ENCODE results near the gene CCDC183. TPM values are rescaled to one million over a fixed set of nuclear protein-coding genes. Genes with fewer than 3 reads are reported as not detected.
"Not testable (repeated sequence)": the region's sequence is repeated elsewhere in the genome, so short reads cannot be mapped to it uniquely, and the experiment has no call there.

CCDC183 gene
- total RNA-seq, 1 donor, result not detected

- H3K4me3 ChIP-seq (ENCODE audit: low read depth, low read length), result no peak overlapping the region
- no peak for TF ChIP-seq CTCF (IDR thresholded peaks at IDR 0.05; ENCODE audit: insufficient read depth, low read length)
- no peak for DNase-seq (ENCODE audit: low read depth)
These were observed 32.5 kb downstream of the CCDC183 start for GRCh38 chr9:136828474-136829140.

GRCh38 chr9:136829412-136829811, 33.3 kb downstream of the CCDC183 start:
- no peak for DNase-seq (ENCODE audit: low read depth)
- H3K4me3 ChIP-seq (ENCODE audit: low read depth, low read length), result no peak overlapping the region
- no peak for TF ChIP-seq CTCF (IDR thresholded peaks at IDR 0.05; ENCODE audit: insufficient read depth, low read length)

GRCh38 chr9:136829981-136830885, 34.1 kb downstream of the CCDC183 start:
- no peak for DNase-seq (ENCODE audit: low read depth)
- TF ChIP-seq CTCF (IDR thresholded peaks at IDR 0.05; ENCODE audit: insufficient read depth, low read length), result no peak

GRCh38 chr9:136831002-136831719, 35.0 kb downstream of the CCDC183 start:
- H3K4me3 ChIP-seq (ENCODE audit: low read depth, low read length), result no peak overlapping the region
- DNase-seq (ENCODE audit: low read depth), result no peak
- TF ChIP-seq CTCF (IDR thresholded peaks at IDR 0.05; ENCODE audit: insufficient read depth, low read length), result no peak

More at GRCh38 chr9:136829981-136830885, 34.1 kb downstream of the CCDC183 start:
- no peak overlapping the region for H3K4me3 ChIP-seq (ENCODE audit: low read depth, low read length)

GRCh38 chr9:136831720-136832104, 35.6 kb downstream of the CCDC183 start:
- no peak overlapping the region for H3K4me3 ChIP-seq (ENCODE audit: low read depth, low read length)
- DNase-seq (ENCODE audit: low read depth), result no peak
- TF ChIP-seq CTCF (IDR thresholded peaks at IDR 0.05; ENCODE audit: insufficient read depth, low read length), result no peak

- H3K4me3 ChIP-seq (ENCODE audit: low read depth, low read length), result no peak overlapping the region
- no peak for DNase-seq (ENCODE audit: low read depth)
- no peak for TF ChIP-seq CTCF (IDR thresholded peaks at IDR 0.05; ENCODE audit: insufficient read depth, low read length)
These were observed 36.4 kb downstream of the CCDC183 start for GRCh38 chr9:136832581-136832980.

GRCh38 chr9:136833381-136834048, 37.4 kb downstream of the CCDC183 start:
- not testable (repeated sequence) for DNase-seq (ENCODE audit: low read depth); H3K4me3 ChIP-seq (ENCODE audit: low read depth, low read length)

Measured in fibroblast of the aortic adventitia (primary cell).